Activated CD4-positive, alpha-beta T cell treated with anti-CD3 and anti-CD28 coated beads, Interleukin-2, amount 50 U/mL, for 1 hour (primary cell): ENCODE data around the gene GABRR3.

ENCODE experiments used
- DNase-seq: peaks from one replicate; pipeline ENCODE4 v3.0.0-alpha.2; 2020

Gene GABRR3

DNA sequence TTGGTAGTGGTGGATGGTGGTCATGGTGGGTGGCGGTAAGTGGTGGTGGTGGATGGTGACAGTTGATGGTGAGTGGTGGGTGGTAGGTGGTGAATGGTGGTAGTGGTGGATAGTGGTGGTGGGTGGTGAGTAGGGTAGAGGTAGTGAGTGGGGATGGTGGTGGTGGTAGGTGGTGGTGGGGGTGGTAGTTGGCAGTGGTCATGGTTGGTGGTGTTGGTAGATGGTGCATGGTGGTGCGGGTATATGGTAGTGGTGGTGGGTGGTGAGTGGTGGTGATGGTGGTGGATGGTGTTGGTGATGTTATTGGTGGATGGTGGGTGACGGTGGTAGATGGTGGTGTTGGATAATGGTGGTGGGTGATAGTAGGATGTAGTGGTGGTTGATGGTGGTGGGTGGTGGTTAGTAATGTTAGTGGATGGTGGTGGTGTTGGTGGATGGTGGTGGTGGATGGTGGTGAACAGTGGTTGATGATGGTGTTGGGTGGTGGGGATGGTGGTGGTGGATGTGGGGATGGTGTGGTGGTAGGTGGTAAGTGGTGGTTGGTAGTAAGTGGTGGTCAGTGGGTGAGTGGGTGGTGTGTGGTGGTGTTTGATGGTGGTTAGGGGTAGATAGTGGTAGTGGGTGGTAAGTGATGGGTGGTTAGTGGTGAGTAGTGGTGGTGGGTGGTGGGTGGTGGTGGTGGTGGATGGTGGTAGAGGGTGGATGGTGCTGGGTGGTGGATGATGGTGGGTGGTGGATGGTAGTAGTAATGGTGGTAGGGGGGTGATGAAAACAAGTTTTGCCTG is 46.1 kb downstream of the GABRR3 start:
- no peak for DNase-seq

- no peak for DNase-seq
These were observed 47.8 kb downstream of the GABRR3 start for GRCh38 chr3:97987306-97987705.

- DNase-seq: no peak
These were observed 51.1 kb downstream of the GABRR3 start for GRCh38 chr3:97983933-97984491.

GRCh38 chr3:97981886-97982285 is 53.2 kb downstream of the GABRR3 start:
- DNase-seq: no peak

DNA sequence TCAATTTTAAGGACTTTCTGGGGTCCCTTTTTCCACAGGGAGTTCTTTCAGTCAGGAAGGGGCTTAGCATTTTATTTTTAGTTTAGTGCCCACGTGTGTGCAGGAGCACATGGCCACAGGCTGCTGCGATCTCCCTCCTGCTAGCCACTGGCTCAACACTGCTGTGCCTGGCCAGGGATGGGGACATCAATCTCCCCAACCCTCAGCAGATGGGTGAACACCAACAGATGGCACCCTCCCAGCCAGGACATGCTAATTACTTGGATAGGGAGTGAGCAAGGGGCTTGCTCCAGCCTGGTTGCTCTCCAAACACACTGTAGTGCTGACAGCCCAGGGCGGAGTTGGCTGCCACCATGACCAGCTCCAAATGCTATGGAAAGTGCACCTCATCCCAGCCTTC is 55.5 kb downstream of the GABRR3 start:
- no peak for DNase-seq

DNA sequence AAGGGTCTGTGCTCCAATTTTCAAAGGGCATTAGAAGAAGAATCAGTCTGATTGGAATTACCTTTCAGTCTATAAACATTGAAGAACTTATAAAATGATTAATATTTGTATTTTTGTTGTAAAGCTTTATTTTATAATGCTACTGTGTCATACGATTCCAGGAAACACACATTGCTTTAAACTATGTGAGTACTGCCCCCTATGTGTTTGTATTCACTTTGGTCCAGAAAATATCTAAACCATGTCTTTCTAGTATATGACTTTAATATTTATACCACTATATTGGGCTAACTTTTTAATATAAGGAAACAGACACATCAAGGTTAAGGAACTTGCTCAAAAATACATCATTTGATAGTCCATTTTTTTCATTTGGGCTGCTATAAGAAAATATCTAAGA is 59.6 kb downstream of the GABRR3 start:
- DNase-seq: no peak

DNA sequence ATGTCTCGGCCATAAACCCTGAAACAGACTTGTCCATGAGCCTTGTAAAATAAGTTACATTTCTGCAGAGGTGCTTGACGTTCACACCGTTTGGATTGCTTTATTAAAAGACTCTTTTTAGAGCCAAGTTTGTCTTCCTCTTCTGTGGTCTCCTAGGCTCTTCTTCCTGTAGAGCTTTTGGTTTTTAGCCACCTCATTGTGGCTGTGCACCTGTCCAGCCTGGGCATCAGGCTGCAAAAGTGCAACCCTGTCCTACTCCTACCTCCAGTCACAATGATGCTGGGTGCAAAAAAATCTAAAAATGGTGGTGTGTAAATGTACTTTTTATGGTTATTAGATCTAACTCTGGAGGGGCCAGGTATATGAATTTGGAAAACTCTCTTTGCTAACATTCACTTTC is 60.1 kb downstream of the GABRR3 start:
- no peak for DNase-seq

GRCh38 chr3:97972976-97973375 is 62.1 kb downstream of the GABRR3 start:
- no peak for DNase-seq

DNA sequence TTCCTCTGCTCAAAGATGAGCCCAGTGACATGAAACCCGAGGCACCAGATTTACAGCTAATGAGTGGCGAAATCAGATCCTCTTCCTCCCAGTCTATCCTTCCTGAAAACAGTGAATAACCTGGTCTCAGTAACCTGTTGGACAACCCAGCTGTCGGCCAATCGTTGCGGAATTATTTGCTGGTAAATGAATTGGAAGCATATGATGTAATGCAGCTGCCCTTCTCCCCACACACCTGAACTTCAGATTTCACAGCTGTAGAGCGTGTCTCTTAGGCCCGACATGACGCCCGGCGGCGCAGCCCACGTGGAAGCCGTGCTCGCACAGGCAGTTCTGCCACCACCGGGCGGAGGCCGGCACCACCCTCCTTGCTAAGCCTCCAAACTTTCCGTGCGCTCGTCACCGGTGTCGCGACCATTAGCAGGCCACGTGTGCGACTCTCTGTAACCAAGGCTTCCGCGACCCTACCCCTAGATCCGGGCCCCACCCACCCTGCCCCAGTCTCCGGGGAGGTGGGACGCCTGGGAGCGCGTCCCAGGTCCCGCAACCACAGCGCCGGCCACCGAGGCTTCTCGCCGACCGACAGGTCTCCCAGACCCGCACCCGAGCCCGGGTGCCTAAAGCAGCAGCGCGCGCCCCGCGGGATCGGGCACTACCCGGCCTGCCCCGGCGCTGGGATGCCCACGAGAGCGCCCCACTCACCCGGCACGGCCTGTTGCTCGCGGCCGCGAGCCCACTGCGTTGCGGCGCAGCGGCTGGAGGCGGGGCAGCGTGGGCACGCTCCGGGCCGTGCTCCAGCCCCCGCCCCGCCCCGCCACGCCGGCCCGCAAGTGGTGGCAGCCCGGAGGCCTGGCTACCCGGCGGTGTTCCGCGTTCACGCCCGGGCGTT is 63.2 kb downstream of the GABRR3 start, which contains the start of gene RIOX2:
TSS of gene RIOX2 (minus strand) at position 753 of the 889 bp plus-strand sequence. CDS start 4,838 bp downstream, outside the sequence.
- DNase-seq: peak; percentile 77

- DNase-seq: no peak
These were observed 64.0 kb downstream of the GABRR3 start for GRCh38 chr3:97970956-97971620.

DNA sequence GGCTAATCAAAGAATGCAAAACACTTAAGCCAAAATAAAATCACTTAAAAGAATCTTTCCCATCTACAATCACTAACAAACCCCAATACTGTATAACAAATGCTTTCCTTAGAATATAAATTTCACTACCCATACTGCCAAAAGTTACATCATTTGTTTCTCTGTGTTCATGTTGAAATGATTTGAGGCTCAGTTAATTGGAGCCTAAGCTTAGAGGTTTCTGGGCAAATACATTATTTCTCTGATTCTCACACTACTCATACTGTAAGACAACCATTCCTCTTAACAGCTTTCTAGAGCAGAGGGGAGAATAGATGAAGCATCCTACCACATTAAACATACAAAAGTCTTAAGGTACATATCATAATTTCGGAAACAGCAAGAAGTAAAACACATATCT is 65.0 kb downstream of the GABRR3 start:
- DNase-seq: no peak

DNA sequence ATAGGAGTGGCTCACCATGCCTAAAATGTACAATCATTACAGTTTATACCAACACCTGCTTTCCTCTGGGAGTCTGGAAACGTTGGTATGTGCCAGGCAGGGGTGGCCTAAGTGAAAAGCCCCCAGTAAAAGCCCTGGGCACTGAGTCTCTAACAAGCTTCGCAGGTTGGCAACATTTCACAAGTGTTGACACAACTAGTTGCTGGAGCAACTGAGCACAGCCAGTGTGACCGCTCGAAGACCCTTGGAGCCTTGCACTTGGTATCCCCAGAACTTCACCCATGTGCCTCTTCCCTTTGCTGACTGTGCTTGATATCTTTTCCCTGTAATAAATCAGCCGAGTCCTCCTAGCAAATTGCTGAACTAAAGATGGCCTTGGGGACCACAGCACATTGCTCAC is 65.6 kb downstream of the GABRR3 start:
- DNase-seq: no peak

DNA sequence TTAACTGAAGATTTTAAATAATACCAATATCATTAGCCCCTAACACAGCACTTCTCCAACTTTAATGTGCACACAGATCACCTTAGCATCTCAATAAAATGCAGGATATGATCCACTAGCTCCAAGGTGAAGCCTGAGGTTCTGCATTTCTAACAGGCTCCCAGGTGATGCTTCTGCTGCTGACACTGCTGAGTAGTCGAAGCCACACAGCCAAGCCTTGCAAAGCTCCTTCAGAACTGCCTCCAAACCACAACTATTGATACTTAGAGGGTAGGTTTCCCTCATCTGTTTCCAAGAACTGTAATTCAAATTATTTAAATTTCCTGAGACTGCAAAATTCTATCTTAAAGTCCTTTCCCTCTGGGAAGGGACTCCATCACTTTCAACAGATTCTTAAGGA is 66.7 kb downstream of the GABRR3 start:
- no peak for DNase-seq

GRCh38 chr3:97967966-97968365 is 67.1 kb downstream of the GABRR3 start:
- DNase-seq: no peak

DNA sequence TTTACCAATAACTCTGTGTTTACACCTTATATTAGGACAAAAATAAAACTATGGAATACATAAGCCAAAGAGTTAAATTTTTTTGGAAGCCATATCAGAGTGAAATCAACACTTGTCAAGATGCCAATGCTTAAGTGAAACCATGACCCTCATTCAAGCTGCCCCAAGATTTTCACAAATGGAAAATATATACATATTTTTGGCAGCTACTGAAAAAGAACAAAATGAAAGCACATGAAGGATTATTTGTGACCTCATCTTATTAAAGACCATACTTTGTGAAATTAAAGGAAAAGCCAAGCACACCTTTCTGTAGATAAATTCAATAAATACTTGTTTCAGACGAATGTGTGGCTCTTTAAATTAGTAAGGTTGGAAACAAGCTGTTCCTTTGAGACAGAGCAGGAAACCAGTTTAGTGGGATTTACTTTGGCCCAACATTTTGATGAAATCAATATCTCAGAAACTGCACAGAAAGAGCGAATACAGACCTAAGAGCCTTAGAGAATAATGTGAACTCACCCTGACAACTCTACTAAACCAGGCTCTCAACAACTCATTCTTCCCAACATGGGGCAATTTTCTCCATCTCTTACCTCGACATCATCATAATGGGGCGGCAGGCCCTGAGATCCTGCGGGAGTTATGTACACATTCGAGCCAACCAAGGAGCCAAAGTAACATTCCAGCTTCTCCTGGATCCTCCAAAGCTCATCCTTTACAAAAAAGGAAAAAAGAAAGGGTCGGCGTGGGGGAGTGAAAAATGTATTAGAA is 73.9 kb downstream of the GABRR3 start:
- DNase-seq: no peak

DNA sequence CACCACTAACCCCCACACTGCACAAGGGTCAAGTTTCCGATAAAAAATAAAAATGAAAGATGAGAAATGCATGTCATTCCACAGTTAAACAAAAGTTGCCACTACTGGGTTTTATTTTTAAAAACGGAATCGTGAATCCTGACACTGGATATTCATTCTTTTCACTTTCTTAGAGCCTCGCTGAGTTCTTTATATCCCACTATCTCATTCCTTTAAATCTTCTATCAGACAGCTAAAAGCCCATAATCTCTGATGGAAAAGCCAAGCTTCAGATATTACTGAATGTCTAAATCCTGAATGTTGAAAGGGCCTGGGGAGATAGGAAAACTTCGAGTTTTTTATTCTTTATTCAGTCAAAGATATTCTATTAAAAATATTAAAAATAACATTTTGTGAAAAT is 74.6 kb downstream of the GABRR3 start:
- no peak for DNase-seq

DNA sequence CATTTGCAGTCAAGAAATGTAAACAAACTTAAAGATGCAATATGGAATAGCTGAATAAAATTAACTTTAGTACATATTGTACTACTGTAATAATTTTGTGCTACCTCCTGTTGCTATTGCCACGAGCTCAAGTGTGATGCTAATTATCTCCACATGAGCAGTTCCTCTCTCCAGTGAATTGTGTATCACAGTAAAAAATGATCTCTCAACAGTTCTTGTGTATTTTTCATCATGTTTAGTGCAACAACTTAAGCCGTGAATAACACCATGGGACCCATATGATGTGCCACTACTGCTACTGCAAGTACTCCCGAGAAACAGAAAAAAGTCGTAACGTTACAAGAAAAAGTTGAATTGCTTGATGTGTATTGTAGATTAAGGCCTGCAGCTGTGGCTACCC is 75.2 kb downstream of the GABRR3 start:
- DNase-seq: no peak

GRCh38 chr3:97958796-97959195 is 76.3 kb downstream of the GABRR3 start:
- DNase-seq: no peak

- no peak for DNase-seq
These were observed 76.7 kb downstream of the GABRR3 start for GRCh38 chr3:97958396-97958795.

GRCh38 chr3:97957617-97958311 is 77.4 kb downstream of the GABRR3 start:
- no peak for DNase-seq

- no peak for DNase-seq
These were observed 79.1 kb downstream of the GABRR3 start for GRCh38 chr3:97956051-97956450.
